ENCODE measurements around the gene TMA16.
A peak's percentile ranks its signal among the peaks of the same experiment; 100 is the strongest.
"Not testable (repeated sequence)": the region's sequence is repeated elsewhere in the genome, so short reads cannot be mapped to it uniquely, and the experiment has no call there.

TMA16 gene

GRCh38 chr4:163494360-163495241 is at the start of gene TMA16:
Gene TMA16, plus strand, starts transcription at chr4:163494690. Its CDS starts 112 bp downstream, at chr4:163494802.
- DNase-seq (ENCODE audit: low spot score), result peak; percentile 86

- not testable (repeated sequence) for DNase-seq (ENCODE audit: low spot score)
These were observed 47.5 kb upstream of the TMA16 start for GRCh38 chr4:163447023-163447422.

GRCh38 chr4:163447481-163447880 is 47.0 kb upstream of the TMA16 start:
- no peak for DNase-seq (ENCODE audit: low spot score)

- no peak for DNase-seq (ENCODE audit: low spot score)
These were observed 45.8 kb upstream of the TMA16 start for GRCh38 chr4:163448540-163449203.

GRCh38 chr4:163462556-163462955 is 31.9 kb upstream of the TMA16 start:
- DNase-seq (ENCODE audit: low spot score), result no peak

- DNase-seq (ENCODE audit: low spot score), result no peak
These were observed 27.3 kb upstream of the TMA16 start for GRCh38 chr4:163467082-163467770.

- no peak for DNase-seq (ENCODE audit: low spot score)
These were observed 24.1 kb upstream of the TMA16 start for GRCh38 chr4:163470391-163470790.

- no peak for DNase-seq (ENCODE audit: low spot score)
These were observed 21.4 kb upstream of the TMA16 start for GRCh38 chr4:163473130-163473529.

GRCh38 chr4:163473576-163473975 is 20.9 kb upstream of the TMA16 start, which contains the start of gene TKTL2:
Gene TKTL2, minus strand, starts transcription at chr4:163473754. Its CDS starts 20 bp downstream, at chr4:163473734.
- DNase-seq (ENCODE audit: low spot score), result no peak

- no peak for DNase-seq (ENCODE audit: low spot score)
These were observed 20.5 kb upstream of the TMA16 start for GRCh38 chr4:163474027-163474426.

- DNase-seq (ENCODE audit: low spot score), result no peak
These were observed 17.6 kb upstream of the TMA16 start for GRCh38 chr4:163476761-163477438.

GRCh38 chr4:163482190-163482589 is 12.3 kb upstream of the TMA16 start:
- no peak for DNase-seq (ENCODE audit: low spot score)

GRCh38 chr4:163484906-163485305 is 9.6 kb upstream of the TMA16 start:
- peak; percentile 49 for DNase-seq (ENCODE audit: low spot score)

- DNase-seq (ENCODE audit: low spot score), result no peak
These were observed 8.9 kb upstream of the TMA16 start for GRCh38 chr4:163485589-163485988.

GRCh38 chr4:163486321-163486720 is 8.2 kb upstream of the TMA16 start:
- no peak for DNase-seq (ENCODE audit: low spot score)

- no peak for DNase-seq (ENCODE audit: low spot score)
These were observed 4.6 kb upstream of the TMA16 start for GRCh38 chr4:163489929-163490328.

- no peak for DNase-seq (ENCODE audit: low spot score)
These were observed 1.5 kb upstream of the TMA16 start for GRCh38 chr4:163492951-163493504.

- DNase-seq (ENCODE audit: low spot score), result peak; percentile 8
These were observed 689 bp upstream of the TMA16 start for GRCh38 chr4:163493643-163494359.

GRCh38 chr4:163495900-163496299 is 1.4 kb downstream of the TMA16 start:
- no peak for DNase-seq (ENCODE audit: low spot score)

GRCh38 chr4:163500586-163500985 is 6.1 kb downstream of the TMA16 start:
- DNase-seq (ENCODE audit: low spot score), result no peak

GRCh38 chr4:163505374-163505773 is 10.9 kb downstream of the TMA16 start:
- no peak for DNase-seq (ENCODE audit: low spot score)
